GM19452 (cell line): ENCODE results near the gene SLC6A12.

Experiments used
- ATAC-seq: cut with Tn5 transposase; IDR thresholded peaks from one replicate; pipeline ENCODE4 v1.9.1; 2021; ENCODE audit not compliant: unreplicated experiment

Gene SLC6A12

DNA sequence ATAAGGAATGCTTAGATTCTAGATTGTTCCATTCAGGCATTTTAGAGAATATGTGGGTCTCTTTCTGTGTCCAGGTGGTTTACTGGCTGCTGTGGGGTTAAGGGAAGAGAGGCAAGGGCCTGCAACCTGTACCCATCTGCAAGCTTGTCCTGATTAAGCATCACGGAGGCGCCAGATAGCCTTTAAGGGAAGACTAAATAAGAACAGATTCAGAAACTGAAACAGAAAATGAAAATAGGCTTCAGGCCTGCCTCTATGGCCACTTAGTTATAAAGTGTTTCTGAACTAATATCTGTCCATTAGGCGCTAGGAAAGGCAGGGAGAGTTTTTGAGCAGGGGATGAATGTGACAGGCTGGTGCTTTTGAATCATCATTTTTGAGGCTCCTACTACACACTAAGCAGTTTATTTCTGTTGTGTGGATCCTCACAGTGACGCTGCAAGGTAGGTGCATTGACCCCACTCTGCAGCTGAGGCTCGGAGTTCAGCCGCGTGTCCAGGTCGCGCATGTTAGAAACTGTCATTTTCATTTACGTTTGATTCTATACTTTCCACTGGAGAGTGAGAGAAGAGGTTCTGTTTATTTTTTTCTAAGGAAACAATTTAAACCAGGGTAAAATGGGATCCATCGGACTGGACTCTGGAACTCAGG is 47.4 kb downstream of the SLC6A12 start:
- ATAC-seq = no peak

- no peak for ATAC-seq
Measured at GRCh38 chr12:165862-166368, 48.0 kb downstream of the SLC6A12 start.

- ATAC-seq = no peak
Measured at GRCh38 chr12:164207-164606, 49.8 kb downstream of the SLC6A12 start.

DNA sequence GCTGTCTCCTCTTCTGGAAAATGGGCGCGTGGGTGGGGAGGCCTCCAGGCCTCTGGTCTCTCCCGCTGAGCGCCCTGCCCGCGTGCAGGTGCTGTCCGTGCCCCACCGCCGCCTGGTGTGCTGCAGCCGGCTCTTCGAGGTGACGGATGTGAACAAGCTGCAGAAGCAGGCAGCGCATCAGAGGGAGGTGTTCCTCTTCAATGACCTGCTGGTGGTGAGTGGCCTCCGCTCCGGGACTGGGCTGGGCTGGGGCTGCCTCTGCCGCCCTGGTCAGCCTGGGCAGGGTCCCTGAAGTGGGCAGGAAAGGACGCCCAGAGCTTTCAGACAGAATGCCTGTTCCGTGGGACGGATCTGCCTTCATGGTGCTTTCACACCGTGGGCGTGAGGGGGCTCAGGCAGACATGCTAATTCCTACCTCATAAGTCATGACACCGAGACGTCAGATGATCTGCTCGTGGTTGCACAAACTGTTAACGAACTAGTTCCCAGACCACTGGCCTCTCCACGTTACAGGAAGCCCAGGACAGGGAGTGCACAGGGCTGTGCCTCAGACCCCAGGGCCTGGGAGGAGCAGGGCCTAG is 50.5 kb downstream of the SLC6A12 start:
- no peak for ATAC-seq

DNA sequence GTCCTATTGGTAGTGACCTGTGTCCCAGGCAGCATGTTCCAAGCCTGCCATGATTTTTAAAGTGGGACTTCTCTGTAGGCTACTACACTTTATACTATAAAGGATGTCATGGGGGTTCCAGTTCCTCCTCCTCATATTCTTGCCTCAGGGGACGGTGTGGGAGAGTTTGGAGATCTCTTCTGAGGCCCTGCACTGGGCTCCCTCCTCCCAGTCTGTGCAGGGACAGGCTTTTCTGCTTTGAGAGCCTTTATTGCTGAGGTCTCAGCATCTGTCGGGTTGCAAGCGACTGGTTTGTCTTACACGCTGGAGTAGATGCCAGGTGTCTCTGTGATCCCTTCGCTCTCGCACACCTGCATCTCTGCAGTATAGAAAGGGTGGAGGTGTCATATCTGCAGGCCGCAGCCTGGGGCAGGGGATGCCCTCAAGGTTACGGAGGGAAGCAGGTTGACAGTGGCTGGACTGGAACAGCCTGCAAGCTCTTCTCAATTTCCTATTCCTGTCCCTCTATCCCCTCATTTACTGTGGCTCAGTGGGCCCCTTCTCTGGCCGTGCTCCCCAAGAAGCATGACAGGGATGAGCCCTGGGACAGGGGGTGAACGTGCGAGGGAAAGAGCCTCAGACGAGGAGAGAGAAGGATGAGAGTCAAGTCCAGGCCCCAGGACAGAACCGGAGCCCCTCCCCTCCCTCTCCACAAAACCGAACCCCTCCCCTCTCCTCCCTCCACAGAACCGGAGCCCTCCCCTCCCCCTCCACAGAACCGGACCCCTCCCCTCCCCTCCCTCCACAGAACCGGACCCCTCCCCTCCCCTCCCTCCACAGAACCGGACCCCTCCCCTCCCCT is 51.3 kb downstream of the SLC6A12 start:
- ATAC-seq = no peak

- no peak for ATAC-seq
Measured at GRCh38 chr12:161823-162222, 52.1 kb downstream of the SLC6A12 start.

DNA sequence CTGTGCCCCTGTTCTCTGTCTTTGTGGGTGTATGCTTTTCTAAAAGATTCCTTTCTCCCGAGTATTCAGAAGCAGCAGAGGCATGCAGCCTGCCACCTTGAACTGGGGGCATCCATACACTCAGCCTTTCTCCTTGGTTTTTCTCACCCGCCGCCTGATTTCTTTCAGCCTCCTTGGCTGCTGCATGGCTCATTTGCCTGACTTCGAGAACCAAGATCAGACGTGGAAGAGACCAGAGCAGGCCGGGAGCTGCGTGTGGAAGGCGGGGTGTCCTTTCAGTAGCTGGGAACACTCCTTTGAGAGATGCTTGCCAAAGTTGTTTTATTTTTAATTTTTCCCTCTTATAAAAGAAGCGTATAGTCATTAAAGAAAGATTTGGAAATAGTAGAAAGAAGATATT is 53.1 kb downstream of the SLC6A12 start:
- no peak for ATAC-seq

GRCh38 chr12:159156-159782 is 54.7 kb downstream of the SLC6A12 start:
- ATAC-seq = no peak

- no peak for ATAC-seq
Measured at GRCh38 chr12:157644-158043, 56.3 kb downstream of the SLC6A12 start.

DNA sequence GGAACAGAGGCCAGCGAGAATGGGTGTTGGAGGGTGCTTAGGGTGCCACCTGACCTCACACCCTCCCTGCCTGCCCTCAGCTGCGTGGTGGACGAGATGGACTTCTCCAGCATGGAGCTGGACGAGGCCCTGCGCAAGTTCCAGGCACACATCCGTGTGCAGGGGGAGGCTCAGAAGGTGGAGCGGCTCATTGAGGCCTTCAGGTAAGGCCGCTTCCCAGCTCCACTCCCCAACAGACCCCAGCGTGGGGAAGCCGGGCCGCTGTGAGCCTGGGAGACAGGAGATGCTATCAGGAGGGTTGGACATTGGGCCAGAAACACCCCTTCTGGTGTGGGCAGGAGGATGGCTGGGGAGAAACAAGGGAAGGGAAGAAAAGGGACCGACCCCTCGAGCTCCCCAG is 57.0 kb downstream of the SLC6A12 start:
- no peak for ATAC-seq

- ATAC-seq = no peak
Measured at GRCh38 chr12:155646-156045, 58.3 kb downstream of the SLC6A12 start.

DNA sequence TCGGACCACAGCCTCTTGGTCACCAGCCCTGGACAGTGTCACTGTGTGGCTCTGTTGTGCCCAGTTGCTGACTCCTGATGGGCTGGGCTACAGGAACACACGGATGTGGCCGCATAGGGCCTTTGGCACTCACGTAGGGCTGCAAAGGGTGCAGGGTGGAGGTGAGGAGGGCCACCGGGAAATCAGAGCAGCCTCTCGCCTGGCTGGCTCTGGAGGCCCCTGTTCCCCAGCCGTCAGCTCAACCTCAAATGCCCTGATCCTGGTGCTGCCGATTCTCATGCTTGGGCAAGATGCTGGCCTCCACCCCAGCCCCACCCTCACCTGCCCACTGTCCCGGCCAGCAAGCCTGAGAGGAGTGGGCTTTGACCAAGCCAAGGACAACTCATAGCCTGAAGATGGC is 59.0 kb downstream of the SLC6A12 start:
- no peak for ATAC-seq

- ATAC-seq = no peak
Measured at GRCh38 chr12:154058-154457, 59.9 kb downstream of the SLC6A12 start.

- no peak for ATAC-seq
Measured at GRCh38 chr12:153080-153746, 60.7 kb downstream of the SLC6A12 start.

DNA sequence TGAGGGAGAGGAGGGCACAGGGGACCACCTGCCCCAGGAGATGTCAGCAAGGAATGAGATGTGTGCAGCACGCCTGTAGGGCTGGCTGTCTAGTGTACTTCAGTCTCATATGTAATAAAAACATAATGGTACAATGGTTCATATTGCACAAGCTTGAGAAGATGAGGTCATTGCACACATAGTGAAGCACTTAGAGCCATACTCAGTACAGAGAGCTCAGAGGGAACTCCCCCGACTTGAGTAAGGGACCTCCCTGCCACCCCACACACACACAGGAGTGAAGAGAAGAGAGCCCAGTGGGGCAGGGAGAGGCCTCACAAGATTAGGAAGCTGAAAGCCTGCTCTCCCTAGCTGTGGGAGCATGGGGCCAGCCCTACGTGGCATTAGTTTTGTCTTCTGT is 61.5 kb downstream of the SLC6A12 start:
- ATAC-seq = no peak

DNA sequence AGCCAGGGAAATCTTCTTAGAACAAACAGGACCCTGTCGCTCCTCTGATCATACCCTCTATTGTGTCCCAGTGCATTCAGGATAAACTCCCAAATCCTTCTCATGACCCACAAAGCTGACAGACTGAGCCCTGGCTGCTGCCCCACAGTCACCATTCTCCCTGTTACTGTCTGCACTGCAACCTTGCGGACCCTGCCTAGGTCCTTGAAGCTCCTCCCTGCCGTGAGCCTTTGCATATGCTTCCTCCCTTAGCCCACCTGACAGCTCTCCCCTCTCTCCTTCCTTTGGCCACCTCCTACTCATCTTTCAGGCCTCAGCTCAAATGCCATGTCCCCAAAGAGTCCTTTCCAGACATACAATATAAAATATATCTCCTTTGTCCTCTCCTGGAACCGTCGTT is 62.4 kb downstream of the SLC6A12 start:
- ATAC-seq = no peak

GRCh38 chr12:148676-149416 is 65.1 kb downstream of the SLC6A12 start:
- ATAC-seq = no peak

DNA sequence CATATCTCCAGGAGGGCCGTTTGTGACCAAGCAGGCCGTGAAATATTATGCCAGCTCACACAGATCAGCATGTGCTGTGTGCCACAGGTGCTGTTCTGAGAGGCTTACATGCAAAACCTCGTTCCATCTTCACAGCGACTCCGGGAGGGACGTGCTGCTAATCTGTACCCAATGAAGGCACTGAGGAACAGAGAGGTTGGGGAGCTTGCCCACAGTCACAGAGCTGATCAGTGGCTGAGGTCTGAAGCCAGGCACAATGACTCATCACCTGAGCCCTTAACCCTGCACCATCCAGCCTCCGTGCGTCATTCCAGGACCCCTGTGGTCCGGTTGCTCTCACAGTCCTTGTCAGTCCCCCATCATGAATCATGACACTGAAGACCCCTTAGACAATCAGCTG is 66.7 kb downstream of the SLC6A12 start:
- ATAC-seq = no peak

DNA sequence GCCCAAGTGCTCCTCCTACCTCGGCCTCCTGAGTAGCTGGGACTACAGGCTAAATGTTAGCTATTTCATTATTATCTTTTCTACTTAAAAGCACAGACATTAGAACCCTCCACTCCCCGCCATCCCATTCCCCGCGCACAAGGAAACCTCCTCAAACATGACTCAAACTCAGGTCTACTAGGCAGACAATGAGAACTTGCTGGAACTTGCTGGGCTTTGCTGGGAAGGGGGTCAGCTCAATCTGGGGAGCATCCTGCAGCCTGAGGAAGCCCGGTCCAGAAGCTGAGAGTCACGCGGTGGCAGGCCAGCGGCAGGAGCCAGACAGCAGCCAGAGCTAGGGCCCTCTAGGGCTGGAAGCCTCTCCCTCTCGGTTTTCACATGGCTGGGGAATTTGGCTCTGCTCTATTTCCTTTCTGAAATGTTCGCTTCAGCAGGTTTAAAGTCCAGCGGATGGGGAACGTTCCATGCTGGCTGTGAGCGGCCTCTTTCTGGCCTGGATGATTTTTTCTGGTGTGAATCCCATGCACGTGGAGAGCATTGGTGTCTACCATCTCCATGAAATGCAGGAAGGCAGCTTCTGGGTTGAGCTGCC is 68.5 kb downstream of the SLC6A12 start:
- no peak for ATAC-seq
